Stimulated activated CD8-positive, alpha-beta memory T cell treated with anti-CD3 and anti-CD28 coated beads, Interleukin-4, amount 100 ng/mL, for 4 hours (primary cell): ENCODE data around the gene ANGPT4.
"Not testable (repeated sequence)": the region's sequence is repeated elsewhere in the genome, so short reads cannot be mapped to it uniquely, and the experiment has no call there.

Source experiments
- DNase-seq, 2 donors: peaks; one replicate each; pipeline ENCODE4 v3.0.0-alpha.2; 2020; ENCODE audit warnings: low read depth in 2 of 2, low spot score in 1 of 2

ANGPT4 gene

GRCh38 chr20:877814-878213, 38.3 kb downstream of the ANGPT4 start:
- no peak for DNase-seq

GRCh38 chr20:875115-875514, 41.0 kb downstream of the ANGPT4 start:
- DNase-seq: no peak

GRCh38 chr20:873875-874607, 42.1 kb downstream of the ANGPT4 start:
- DNase-seq: no peak

GRCh38 chr20:872855-873520, 43.1 kb downstream of the ANGPT4 start:
- no peak for DNase-seq

- DNase-seq: no peak
Measured at GRCh38 chr20:871948-872347, 44.2 kb downstream of the ANGPT4 start.

GRCh38 chr20:871436-871835, 44.7 kb downstream of the ANGPT4 start:
- no peak for DNase-seq

GRCh38 chr20:870758-871157, 45.4 kb downstream of the ANGPT4 start:
- DNase-seq: no peak

- no peak for DNase-seq
Measured at GRCh38 chr20:869606-870005, 46.5 kb downstream of the ANGPT4 start.

GRCh38 chr20:868279-868678, 47.9 kb downstream of the ANGPT4 start:
- no peak for DNase-seq

GRCh38 chr20:865440-865839, 50.7 kb downstream of the ANGPT4 start:
- DNase-seq: no peak

GRCh38 chr20:860891-861290, 55.2 kb downstream of the ANGPT4 start:
- no peak for DNase-seq

GRCh38 chr20:859751-860231, 56.3 kb downstream of the ANGPT4 start:
- no peak for DNase-seq

- no peak for DNase-seq
Measured at GRCh38 chr20:858011-858410, 58.1 kb downstream of the ANGPT4 start.

GRCh38 chr20:856361-856775, 59.8 kb downstream of the ANGPT4 start:
- peak in 1 of 2 donors; percentile 44 for DNase-seq

- DNase-seq: no peak
Measured at GRCh38 chr20:855466-856360, 60.4 kb downstream of the ANGPT4 start.

- DNase-seq: no peak
Measured at GRCh38 chr20:854601-855000, 61.5 kb downstream of the ANGPT4 start.

- no peak for DNase-seq
Measured at GRCh38 chr20:853406-853996, 62.6 kb downstream of the ANGPT4 start.

- not testable (repeated sequence) for DNase-seq
Measured at GRCh38 chr20:848731-849130, 67.4 kb downstream of the ANGPT4 start.

GRCh38 chr20:848193-848592, 67.9 kb downstream of the ANGPT4 start:
- DNase-seq: no peak

- DNase-seq: peak; percentile 21 to 41
Measured at GRCh38 chr20:846894-847278, 69.2 kb downstream of the ANGPT4 start.
